ENCODE measurements around the gene CSNK1D. TPM values are rescaled to one million over a fixed set of nuclear protein-coding genes. Genes with fewer than 3 reads are reported as not detected.
A peak's percentile ranks its signal among the peaks of the same experiment; 100 is the strongest.

Gene CSNK1D
- total RNA-seq, 2 experiments from 2014 or later, result 116 TPM

- no peak for DNase-seq
- peaks cover 59% of the 10 kb centered on the region for H3K4me1 Mint-ChIP-seq
- H3K36me3 Mint-ChIP-seq (ENCODE audit: low read depth), result no peaks in the 10 kb centered on the region
- ChIA-PET POLR2A (interaction anchor here (1.5 to 4.7 kb wide), 2 partner anchors 9 to 13 kb away, joined by 3 to 38 read pairs; no protein-coding TSS in a partner anchor), CTCF (interaction anchor here (1.0 to 4.8 kb wide), 2 partner anchors 12 kb away, joined by 3 to 19 read pairs; partner anchors contain the start of gene CD7)
- no peak overlapping the region for H3K4me3 Mint-ChIP-seq
- H3K27me3 Mint-ChIP-seq, result peaks cover 1% of the 10 kb centered on the region
- H3K9me3 Mint-ChIP-seq, result no peaks in the 10 kb centered on the region
- no peak overlapping the region for H3K27ac Mint-ChIP-seq
Observed at GRCh38 chr17:82304826-82305726, 31.6 kb upstream of the CSNK1D start.

GRCh38 chr17:82303944-82304808 lies 30.7 kb upstream of the CSNK1D start:
- ChIA-PET POLR2A (interaction anchor here (1.7 to 7.6 kb wide), 6 partner anchors 9 to 75 kb away, joined by 4 to 120 read pairs (median 18); partner anchors contain the start of genes CD7, CSNK1D and SLC16A3), CTCF (interaction anchor here (1.0 to 4.8 kb wide), 5 partner anchors 12 to 68 kb away, joined by 3 to 28 read pairs (median 17); partner anchors contain the start of gene CD7)
- Mint-ChIP-seq H3K4me3 (no peak overlapping the region), H3K27ac (peak overlapping the region; percentile 44), H3K9me3 (no peaks in the 10 kb centered on the region), H3K36me3 (ENCODE audit: low read depth) (no peaks in the 10 kb centered on the region), H3K27me3 (no peaks in the 10 kb centered on the region), H3K4me1 (peaks cover 68% of the 10 kb centered on the region)
- DNase-seq, result no peak

- ChIA-PET CTCF (interaction anchor here (0.6 to 4.8 kb wide), 6 partner anchors 11 to 67 kb away, joined by 3 to 28 read pairs (median 14); partner anchors contain the start of gene CD7), POLR2A (interaction anchor here (1.0 to 7.6 kb wide), 10 partner anchors 10 to 154 kb away, joined by 3 to 120 read pairs (median 12); partner anchors contain the start of genes CD7, CSNK1D and SLC16A3)
- no peaks in the 10 kb centered on the region for H3K9me3 Mint-ChIP-seq
- no peaks in the 10 kb centered on the region for H3K27me3 Mint-ChIP-seq
- peaks cover 77% of the 10 kb centered on the region for H3K4me1 Mint-ChIP-seq
- H3K4me3 Mint-ChIP-seq, result peak overlapping the region; percentile 67
- peaks cover 2% of the 10 kb centered on the region for H3K36me3 Mint-ChIP-seq (ENCODE audit: low read depth)
- peak overlapping the region; percentile 95 for H3K27ac Mint-ChIP-seq
- peak; percentile 35 for DNase-seq
Observed at GRCh38 chr17:82302991-82303943, 29.8 kb upstream of the CSNK1D start.

- ChIA-PET POLR2A (interaction anchor here (1.0 to 7.6 kb wide), 11 partner anchors 10 to 155 kb away, joined by 3 to 120 read pairs (median 10); partner anchors contain the start of genes CD7, CSNK1D, SECTM1 and SLC16A3), CTCF (interaction anchor here (0.6 to 4.8 kb wide), 6 partner anchors 10 to 66 kb away, joined by 3 to 28 read pairs (median 14); partner anchors contain the start of gene CD7)
- Mint-ChIP-seq H3K4me3 (peak overlapping the region; percentile 67), H3K36me3 (ENCODE audit: low read depth) (peaks cover 6% of the 10 kb centered on the region), H3K4me1 (peaks cover 81% of the 10 kb centered on the region), H3K27me3 (no peaks in the 10 kb centered on the region), H3K27ac (peak overlapping the region; percentile 95), H3K9me3 (no peaks in the 10 kb centered on the region)
- DNase-seq, result no peak
Observed at GRCh38 chr17:82302568-82302963, 29.1 kb upstream of the CSNK1D start.

- Mint-ChIP-seq H3K27ac (peak overlapping the region; percentile 95), H3K4me3 (peak overlapping the region; percentile 67), H3K9me3 (no peaks in the 10 kb centered on the region), H3K36me3 (ENCODE audit: low read depth) (peaks cover 6% of the 10 kb centered on the region), H3K4me1 (peaks cover 86% of the 10 kb centered on the region), H3K27me3 (no peaks in the 10 kb centered on the region)
- ChIA-PET POLR2A (interaction anchor here (1.0 to 7.6 kb wide), 12 partner anchors 9 to 147 kb away, joined by 3 to 120 read pairs (median 8); partner anchors contain the start of genes CD7, CSNK1D, SECTM1 and SLC16A3), CTCF (interaction anchor here (1.1 to 4.8 kb wide), 7 partner anchors 10 to 90 kb away, joined by 3 to 28 read pairs (median 10); partner anchors contain the start of gene CD7)
- peak; percentile 72 for DNase-seq
Observed at GRCh38 chr17:82301916-82302567, 28.5 kb upstream of the CSNK1D start.

GRCh38 chr17:82301300-82301915 lies 27.9 kb upstream of the CSNK1D start:
- H3K36me3 Mint-ChIP-seq (ENCODE audit: low read depth), result peaks cover 6% of the 10 kb centered on the region
- peak overlapping the region; percentile 95 for H3K27ac Mint-ChIP-seq
- ChIA-PET CTCF (interaction anchor here (0.8 to 4.8 kb wide), 13 partner anchors 8 to 118 kb away, joined by 3 to 32 read pairs (median 4); partner anchors contain the start of gene CD7), POLR2A (interaction anchor here (1.0 to 7.6 kb wide), 11 partner anchors 9 to 156 kb away, joined by 3 to 120 read pairs (median 6); partner anchors contain the start of genes CD7, CSNK1D and SECTM1)
- no peaks in the 10 kb centered on the region for H3K9me3 Mint-ChIP-seq
- no peak overlapping the region for H3K4me3 Mint-ChIP-seq
- no peaks in the 10 kb centered on the region for H3K27me3 Mint-ChIP-seq
- no peak for DNase-seq
- peaks cover 87% of the 10 kb centered on the region for H3K4me1 Mint-ChIP-seq

- peak overlapping the region; percentile 100 for H3K27ac Mint-ChIP-seq
- H3K9me3 Mint-ChIP-seq, result no peaks in the 10 kb centered on the region
- peak; percentile 72 for DNase-seq
- CTCF ChIA-PET, result interaction anchor here (0.8 to 4.8 kb wide), 14 partner anchors 9 to 156 kb away, joined by 3 to 32 read pairs (median 4); partner anchors contain the start of gene CD7
- H3K4me1 Mint-ChIP-seq, result peaks cover 85% of the 10 kb centered on the region
- H3K36me3 Mint-ChIP-seq (ENCODE audit: low read depth), result peaks cover 6% of the 10 kb centered on the region
- no peak overlapping the region for H3K4me3 Mint-ChIP-seq
- no peaks in the 10 kb centered on the region for H3K27me3 Mint-ChIP-seq
- POLR2A ChIA-PET, result interaction anchor here (0.9 to 7.6 kb wide), 10 partner anchors 8 to 157 kb away, joined by 3 to 120 read pairs (median 9); partner anchors contain the start of genes CD7, CSNK1D and SECTM1
Observed at GRCh38 chr17:82300707-82301270, 27.3 kb upstream of the CSNK1D start.

GRCh38 chr17:82300228-82300627 lies 26.7 kb upstream of the CSNK1D start:
- no peaks in the 10 kb centered on the region for H3K9me3 Mint-ChIP-seq
- POLR2A ChIA-PET, result interaction anchor here (0.9 to 7.6 kb wide), 5 partner anchors 13 to 157 kb away, joined by 3 to 120 read pairs (median 3); partner anchors contain the start of genes CD7 and SECTM1
- H3K36me3 Mint-ChIP-seq (ENCODE audit: low read depth), result peaks cover 6% of the 10 kb centered on the region
- CTCF ChIA-PET, result interaction anchor here (0.9 to 4.8 kb wide), 10 partner anchors 8 to 157 kb away, joined by 3 to 32 read pairs (median 12); partner anchors contain the start of gene CD7
- H3K27me3 Mint-ChIP-seq, result no peaks in the 10 kb centered on the region
- peaks cover 84% of the 10 kb centered on the region for H3K4me1 Mint-ChIP-seq
- DNase-seq, result no peak
- peak overlapping the region; percentile 100 for H3K27ac Mint-ChIP-seq
- peak overlapping the region; percentile 65 for H3K4me3 Mint-ChIP-seq

GRCh38 chr17:82299452-82299851 lies 26.0 kb upstream of the CSNK1D start:
- Mint-ChIP-seq H3K4me1 (peaks cover 86% of the 10 kb centered on the region), H3K27me3 (no peaks in the 10 kb centered on the region), H3K4me3 (peak overlapping the region; percentile 88), H3K36me3 (ENCODE audit: low read depth) (peaks cover 10% of the 10 kb centered on the region), H3K9me3 (no peaks in the 10 kb centered on the region), H3K27ac (peak overlapping the region; percentile 100)
- ChIA-PET CTCF (interaction anchor here (0.9 to 4.8 kb wide), 7 partner anchors 18 to 269 kb away, joined by 3 to 32 read pairs (median 13); partner anchors contain the start of gene CD7), POLR2A (interaction anchor here (1.0 to 7.6 kb wide), 5 partner anchors 14 to 262 kb away, joined by 3 to 120 read pairs (median 18); partner anchors contain the start of genes CD7, CSNK1D, DCXR and SLC16A3)
- DNase-seq, result no peak
